GM19324 (cell line): ENCODE data around the gene FIGNL1.
A peak's percentile ranks its signal among the peaks of the same experiment; 100 is the strongest.

Experiments used
- ATAC-seq: cut with Tn5 transposase; IDR thresholded peaks from one replicate; pipeline ENCODE4 v1.9.1; 2021; ENCODE audit warnings: mild to moderate bottlenecking, moderate library complexity; ENCODE audit not compliant: unreplicated experiment, low FRiP score

Gene FIGNL1

DNA sequence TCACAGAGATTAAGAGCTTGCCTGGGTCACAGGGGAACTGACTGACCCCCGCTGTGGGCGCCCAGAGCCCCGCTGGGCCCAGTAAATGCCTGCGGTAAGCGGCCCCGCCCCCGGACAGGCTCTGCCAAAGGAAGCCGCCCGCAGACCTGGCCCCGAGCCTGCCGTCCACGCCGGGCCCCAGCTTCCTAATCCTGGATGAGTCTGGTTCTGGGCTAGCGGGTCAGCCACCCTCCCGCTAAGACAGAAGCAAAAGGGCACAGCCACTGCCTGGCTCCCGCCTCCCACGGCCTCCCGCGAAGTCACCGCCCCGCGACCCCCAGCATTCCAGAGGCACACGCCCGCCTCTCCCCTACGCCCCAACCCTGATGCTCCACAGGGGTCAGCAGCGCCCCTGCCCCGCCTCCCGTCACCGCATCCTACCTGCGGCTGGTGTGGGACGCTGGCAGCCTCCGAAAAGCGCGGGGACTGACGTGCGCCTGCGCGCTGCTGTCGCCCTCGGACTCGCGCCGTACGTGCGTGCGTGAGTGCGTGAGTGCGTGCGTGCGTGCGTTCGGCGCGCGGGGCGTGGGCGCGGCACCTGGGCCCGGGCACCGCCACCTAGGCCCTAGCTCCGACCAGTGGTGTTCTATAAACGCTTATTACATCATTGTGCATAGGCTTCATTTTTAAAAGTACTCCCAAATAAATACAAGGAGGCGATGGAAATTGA, at the start of gene FIGNL1:
Gene FIGNL1, minus strand, starts transcription at position 470 of the 709 bp plus-strand sequence. CDS start 3,063 bp downstream, outside the sequence.
- peak; percentile 96 for ATAC-seq

DNA sequence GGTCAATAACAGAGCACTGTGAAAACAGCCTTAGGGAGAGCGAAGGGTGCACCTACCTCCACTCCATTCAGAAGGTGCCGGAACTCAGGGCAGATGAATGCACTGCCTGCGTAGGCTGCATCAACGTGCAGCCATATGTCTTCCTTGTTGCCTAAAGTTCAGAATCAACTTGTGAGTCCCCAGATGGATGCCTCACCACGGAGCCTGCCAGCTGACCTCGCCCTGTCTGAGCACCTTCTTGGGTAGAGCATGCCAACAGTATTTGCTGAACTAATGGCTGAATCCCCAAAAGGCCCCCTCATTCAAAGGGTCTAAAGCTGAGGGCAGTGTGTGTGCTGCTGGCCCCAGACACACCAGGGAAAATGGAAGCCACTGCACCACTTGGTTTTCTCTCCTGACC, 48.9 kb upstream of the FIGNL1 start:
- no peak for ATAC-seq

- no peak for ATAC-seq
Observed at GRCh38 chr7:50497968-50498367, 47.8 kb upstream of the FIGNL1 start.

- ATAC-seq: no peak
Observed at GRCh38 chr7:50497068-50497642, 47.0 kb upstream of the FIGNL1 start.

DNA sequence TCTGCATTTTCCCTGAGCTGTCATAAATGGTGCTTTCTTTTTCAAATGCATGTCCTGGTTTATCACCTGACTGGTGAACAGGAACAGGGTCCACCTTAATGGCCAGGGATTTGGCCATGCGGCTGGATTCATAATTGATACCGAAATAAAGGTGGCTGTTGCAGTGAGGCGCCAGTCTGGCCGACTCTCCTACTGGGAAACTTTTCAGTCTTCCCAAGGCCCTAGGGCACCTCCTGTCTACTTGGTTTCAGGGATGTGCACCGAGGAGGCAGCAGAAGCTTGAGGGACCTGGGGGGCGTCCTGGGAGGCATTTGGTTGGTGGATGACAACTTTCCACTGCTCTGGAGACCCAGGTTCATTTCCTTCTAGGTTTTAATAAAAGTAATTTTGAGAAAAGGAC, 46.4 kb upstream of the FIGNL1 start:
- ATAC-seq: no peak

DNA sequence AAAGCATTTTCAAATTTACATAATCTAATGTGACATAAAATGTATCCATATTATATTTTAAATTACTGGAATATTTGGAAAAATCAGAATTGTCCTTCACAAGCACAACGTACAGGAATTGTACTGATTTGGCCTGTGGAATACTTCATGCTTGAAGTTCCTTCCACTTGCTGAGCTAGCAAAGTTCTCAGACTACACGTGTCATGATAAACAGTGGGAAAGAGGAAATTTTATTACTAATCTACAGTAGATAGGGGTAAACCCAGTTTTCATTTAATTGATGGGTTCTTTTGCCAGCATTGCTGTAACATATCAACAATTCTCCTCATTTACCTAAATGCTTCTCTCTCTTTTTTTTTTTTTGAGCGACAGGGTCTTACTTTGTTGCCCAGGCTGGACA, 45.6 kb upstream of the FIGNL1 start:
- no peak for ATAC-seq

DNA sequence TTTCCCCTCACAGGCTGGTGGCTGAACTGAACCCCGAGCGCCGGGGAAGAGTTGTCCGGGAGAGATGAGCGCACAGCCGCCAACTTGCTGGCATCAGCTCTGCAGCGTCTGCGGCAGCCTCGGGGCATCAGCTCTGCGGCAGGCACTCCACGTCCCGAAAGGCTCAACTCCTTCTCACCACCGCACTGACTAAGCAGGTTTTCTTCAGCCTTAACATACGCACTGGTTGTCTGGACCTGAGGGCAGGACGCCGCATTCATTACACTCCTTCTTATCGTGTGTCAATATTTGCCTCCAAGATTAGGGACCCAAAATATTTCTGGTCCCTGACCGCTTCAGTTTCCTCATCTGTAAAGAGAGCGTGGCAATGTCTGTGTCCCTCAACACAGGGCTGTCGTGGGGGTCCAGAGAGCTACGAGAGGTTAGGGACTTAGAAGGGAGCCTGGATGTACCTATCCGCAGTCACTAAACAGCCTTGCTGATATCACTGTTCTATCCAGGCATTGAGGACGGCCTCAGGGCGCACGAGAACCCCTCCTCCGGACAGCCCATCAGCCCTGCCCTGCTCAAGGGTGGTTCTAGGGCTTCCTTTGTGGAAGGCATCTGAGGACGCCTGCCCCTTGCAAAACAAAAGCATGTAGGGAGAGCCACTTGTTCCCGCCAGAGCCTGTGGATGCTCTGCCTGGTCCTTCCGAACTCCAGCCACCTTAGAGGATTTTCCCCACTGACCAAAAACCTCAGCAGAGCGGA, 42.8 kb upstream of the FIGNL1 start:
- ATAC-seq: no peak

DNA sequence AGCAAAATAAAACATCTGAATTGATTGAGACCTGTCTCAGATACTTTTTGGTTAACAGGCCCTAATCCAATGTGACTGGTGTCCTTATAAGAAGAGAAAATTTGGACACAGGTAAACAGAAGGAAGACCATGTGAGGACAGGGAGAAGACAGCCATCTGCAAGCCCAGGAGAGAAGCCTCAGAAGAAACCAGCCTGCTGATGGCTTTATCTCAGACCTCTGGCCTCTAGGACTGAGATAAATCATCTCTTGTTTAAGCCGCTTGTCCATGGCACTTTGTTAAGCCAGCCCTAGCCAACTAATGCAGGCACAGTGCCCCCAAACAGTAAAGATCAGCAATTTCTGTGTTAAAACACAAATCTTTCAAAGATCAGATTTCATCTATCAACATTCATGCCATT, 41.8 kb upstream of the FIGNL1 start:
- no peak for ATAC-seq

- ATAC-seq: no peak
Observed at GRCh38 chr7:50491209-50491608, 41.1 kb upstream of the FIGNL1 start.

DNA sequence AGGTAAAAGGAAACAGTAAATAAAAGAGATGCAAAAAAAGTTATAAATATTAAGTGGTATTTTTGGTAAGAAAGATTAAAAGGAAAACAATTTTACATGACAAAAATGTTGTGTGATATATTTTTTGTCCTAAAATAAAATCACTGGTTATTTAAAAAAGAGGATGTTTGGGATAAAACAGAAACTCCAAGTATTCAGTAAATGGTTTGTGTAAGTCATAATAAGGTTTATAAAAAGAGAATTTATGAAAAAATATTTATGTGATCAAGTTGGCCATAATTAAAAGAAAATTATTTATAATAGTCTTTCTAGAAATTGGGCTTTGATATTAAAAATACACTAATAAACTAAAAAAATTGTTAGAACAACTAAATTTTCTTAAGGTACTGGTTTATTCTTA, 38.2 kb upstream of the FIGNL1 start:
- ATAC-seq: no peak

DNA sequence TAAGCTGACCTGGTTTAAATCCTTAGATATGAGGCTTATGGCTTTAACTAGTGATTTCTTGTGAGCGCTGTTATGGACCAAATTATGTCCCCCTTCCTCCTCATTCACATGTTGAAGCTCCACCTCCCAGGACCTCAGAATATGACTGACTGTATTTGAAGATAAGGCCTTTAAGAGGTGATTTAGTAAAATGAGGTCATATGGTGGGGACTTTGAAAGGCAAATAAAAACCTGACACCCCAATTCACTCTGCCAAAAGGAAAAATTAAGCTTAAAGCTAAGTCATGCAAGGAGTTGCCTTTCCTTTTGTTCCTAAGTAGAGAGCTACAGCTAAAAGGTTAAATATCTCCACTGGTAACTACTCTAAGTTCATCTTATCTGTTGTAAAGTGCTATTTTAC, 36.4 kb upstream of the FIGNL1 start:
- ATAC-seq: no peak

DNA sequence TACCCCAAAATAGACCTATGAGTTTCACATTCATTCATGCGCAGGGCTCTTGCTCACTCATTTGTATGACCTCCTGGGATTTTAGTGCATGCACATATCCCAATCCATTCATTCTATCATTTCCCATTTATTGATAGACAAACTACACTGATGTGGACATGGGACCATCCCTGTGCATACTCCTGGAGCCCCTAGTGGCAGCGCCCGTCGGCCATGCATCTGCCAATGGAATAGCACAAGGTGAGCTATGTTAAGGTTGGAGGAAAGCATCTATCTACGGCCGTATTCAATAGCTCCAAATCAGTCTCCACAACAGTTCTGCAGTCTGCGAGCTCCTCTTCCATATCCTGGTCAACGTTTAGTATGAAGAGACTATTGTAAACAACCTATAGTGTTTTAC, 31.7 kb upstream of the FIGNL1 start:
- no peak for ATAC-seq

DNA sequence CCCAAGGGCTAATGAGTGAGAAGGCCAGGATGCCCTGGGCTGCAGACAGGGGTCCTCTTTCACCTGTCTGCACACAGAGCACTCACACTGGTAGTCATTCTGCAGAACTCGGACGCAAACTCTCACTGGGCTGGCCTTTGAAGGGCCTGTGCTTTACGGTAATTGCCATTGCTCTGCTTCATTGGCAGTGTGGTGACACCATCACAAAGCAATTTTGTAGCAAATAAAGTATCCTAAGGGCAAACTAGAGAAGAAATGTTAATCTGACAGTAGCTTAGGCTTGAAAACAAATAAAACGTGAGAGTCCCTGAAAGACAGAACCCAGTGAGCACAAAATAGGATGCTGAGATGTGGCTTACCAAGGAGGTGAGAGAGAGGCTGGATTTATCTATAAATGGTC, 30.6 kb upstream of the FIGNL1 start:
- no peak for ATAC-seq

- ATAC-seq: no peak
Observed at GRCh38 chr7:50479743-50480517, 29.8 kb upstream of the FIGNL1 start.

DNA sequence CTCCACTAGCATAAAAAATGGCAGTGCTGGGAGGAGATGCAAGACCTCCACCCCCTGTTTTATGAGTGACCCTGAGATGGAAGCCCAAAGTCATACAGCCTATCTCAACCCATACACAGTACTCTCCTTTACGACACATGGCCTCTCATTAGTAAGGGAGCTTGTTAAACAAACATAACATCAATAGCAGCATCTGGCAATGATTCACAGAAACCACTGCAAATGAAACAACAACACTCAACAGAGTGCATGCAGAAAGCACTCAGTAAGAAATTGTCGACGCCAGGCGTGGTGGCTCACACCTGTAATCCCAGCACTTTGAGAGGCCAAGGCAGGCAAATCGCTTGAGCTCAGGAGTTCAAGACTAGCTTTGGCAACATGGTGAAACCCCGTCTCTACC, 27.5 kb upstream of the FIGNL1 start:
- no peak for ATAC-seq

DNA sequence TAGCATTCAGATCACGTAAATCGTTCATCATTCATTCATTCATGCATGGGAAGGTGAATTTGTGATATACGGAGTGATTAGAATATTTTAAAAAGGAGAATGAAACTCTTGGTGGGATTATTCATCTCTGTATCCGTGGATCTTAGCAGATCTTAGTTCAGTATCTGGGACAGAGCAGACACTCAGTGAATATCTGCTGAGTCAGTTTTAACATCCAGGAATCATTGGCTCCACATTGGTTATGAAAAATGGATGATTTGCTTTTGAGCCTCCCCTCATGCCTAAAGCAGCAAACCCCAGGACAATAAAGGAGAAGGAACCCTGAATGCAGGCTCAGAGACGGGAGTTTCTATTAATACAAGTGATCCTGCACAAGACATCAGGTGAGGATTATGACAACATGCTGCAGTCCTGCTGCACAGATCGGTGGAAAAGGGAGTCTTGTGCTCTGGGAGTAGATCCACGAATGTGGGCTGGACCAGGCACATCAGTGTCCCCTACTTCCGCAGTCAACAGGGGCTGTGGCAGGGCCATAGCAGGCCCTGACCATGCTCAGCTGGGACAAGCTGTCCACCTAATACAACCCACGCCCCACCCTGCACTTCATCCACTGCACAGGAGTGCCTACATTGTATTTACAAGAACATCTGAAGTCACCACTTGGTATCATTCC, 26.9 kb upstream of the FIGNL1 start:
- no peak for ATAC-seq

GRCh38 chr7:50475340-50475739, 25.2 kb upstream of the FIGNL1 start:
- no peak for ATAC-seq

- ATAC-seq: no peak
Observed at GRCh38 chr7:50474382-50475160, 24.4 kb upstream of the FIGNL1 start.

DNA sequence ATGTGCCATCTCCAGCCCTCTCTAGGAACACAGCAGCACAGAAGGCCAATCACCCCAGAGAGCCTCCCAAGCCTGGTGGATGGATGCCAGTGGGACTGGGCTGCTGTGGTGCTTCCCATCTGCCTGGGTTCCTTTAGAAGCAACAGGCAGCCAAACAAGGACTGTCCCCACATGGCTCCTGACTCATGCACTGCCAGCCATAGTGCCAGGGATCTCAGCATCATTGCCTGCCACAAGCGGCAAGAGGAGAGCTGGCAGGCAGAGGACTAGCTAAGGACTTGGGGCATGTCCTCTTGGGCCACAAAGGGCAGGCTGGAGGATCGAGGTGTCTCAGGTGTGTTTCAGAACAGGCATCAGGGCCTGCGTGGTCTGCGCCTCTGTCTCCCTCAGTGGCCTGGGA, 23.4 kb upstream of the FIGNL1 start:
- ATAC-seq: no peak

DNA sequence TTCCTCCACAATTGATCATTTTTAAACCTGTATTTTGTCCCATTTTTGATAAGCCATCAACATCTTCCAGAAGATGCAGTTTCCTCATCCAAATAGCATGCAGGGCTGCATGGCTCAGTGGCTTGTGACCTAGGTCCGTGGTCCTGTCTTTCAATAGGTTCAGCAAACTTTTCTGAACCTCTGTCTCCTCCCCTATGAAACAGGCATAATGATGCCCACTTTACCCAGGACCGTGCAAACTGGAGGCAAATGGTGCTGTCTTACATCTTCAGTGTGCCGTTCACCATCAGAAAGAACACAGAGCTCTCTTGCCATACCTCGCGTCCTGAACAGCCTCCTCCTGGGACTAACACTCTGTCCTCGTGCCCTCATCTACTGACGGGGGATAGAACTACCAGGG, 22.3 kb upstream of the FIGNL1 start:
- no peak for ATAC-seq
